Measurements from ENCODE around the gene PTMS. TPM values are rescaled to one million over a fixed set of nuclear protein-coding genes. Genes with fewer than 3 reads are reported as not detected.

PTMS gene
- total and polyA plus RNA-seq, 2 of the 13 experiments (the other 11 are each of a cell fraction or from before 2014, with no cell fraction given): 40.5 to 82.4 TPM

DNA sequence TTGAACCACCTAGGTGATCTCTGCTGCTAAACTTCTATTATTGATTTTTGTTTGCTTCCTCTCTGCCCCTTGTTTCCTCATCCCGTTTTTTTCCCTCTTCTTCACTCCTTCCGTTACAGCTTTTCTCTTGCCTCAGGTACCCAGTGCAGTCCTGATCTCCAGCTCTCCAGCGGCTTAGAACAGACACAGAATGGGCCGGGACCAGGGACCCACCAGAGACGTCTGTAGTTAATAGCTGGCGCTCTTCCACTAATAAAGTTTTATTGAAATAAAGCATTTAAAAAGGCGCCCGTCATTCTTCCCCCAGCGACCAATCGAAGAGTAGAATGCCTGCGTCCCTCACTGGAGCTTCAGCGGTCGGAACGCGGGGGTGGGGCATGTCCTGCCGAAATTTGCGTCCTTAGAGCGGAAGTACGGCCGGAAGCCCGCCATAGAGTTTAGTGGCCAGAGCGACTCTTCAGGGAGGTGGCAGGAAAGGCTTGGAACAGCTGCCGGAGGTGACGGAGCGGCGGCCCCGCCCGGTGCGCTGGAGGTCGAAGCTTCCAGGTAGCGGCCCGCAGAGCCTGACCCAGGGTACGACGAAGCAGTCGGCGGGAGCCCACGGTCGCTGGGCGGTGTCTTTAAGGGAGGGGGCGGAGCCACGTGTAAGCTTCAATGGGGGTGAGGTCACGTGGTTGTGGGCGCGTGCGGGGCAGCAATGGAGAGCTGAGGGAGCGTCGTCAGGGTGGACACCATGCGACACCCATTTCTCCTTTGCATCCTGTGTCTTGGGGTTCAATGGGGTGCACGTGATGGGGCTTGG lies 42.4 kb upstream of the PTMS start, which contains the start of gene COPS7A (continued):
- TF ChIP-seq KIAA2018 (CRISPR knock-in tag; IDR thresholded peaks at IDR 0.05; ENCODE audit: borderline replicate concordance) (no peak), ZNF792 (CRISPR knock-in tag; IDR thresholded peaks at IDR 0.05) (peak; percentile 82), ZNF747 (CRISPR knock-in tag; IDR thresholded peaks at IDR 0.05; ENCODE audit: borderline replicate concordance) (peak; percentile 85; the same call in 1 of the 2 replicates), ZNF678 (CRISPR knock-in tag; IDR thresholded peaks at IDR 0.05) (peak; percentile 86; the same call in 1 of the 2 replicates), NR3C1 (CRISPR knock-in tag; IDR thresholded peaks at IDR 0.05) (no peak), ZNF468 (CRISPR knock-in tag; IDR thresholded peaks at IDR 0.05) (0 out of 2 replicates have a peak, but pooled peaks have one; percentile 73), ZNF605 (CRISPR knock-in tag; IDR thresholded peaks at IDR 0.05) (peak; percentile 95), SYNCRIP (IDR thresholded peaks at IDR 0.05; ENCODE audit: insufficient read depth, low read depth, low read length) (no peak), TBL1XR1 (IDR thresholded peaks at IDR 0.05; ENCODE audit: borderline replicate concordance, low read length, partially characterized antibody) (no peak), SRF (IDR thresholded peaks at IDR 0.05; ENCODE audit: low read depth, low read length) (0 out of 2 replicates have a peak, but pooled peaks have one; percentile 13), ATF4 (CRISPR knock-in tag; IDR thresholded peaks at IDR 0.05) (peak in 1 of 2 experiments; percentile 37; a peak in 1 of 4 replicates), NCOA1 (CRISPR knock-in tag; IDR thresholded peaks at IDR 0.05) (no peak), ZNF138 (CRISPR knock-in tag; IDR thresholded peaks at IDR 0.05; ENCODE audit: low read depth) (peak; percentile 80; the same call in 1 of the 2 replicates), CREM (IDR thresholded peaks at IDR 0.05) (peak; percentile 98), CREM (CRISPR knock-in tag; IDR thresholded peaks at IDR 0.05) (peak; percentile 31; the same call in 1 of the 2 replicates), CENPT (CRISPR knock-in tag; IDR thresholded peaks at IDR 0.05; ENCODE audit: low read depth) (0 out of 2 replicates have a peak, but pooled peaks have one; percentile 46), TCF12 (IDR thresholded peaks at IDR 0.05) (no peak), TCF12 (CRISPR knock-in tag; IDR thresholded peaks at IDR 0.05) (no peak; the same call in 1 of the 2 replicates)
- TF ChIP-seq, protein P1, sequence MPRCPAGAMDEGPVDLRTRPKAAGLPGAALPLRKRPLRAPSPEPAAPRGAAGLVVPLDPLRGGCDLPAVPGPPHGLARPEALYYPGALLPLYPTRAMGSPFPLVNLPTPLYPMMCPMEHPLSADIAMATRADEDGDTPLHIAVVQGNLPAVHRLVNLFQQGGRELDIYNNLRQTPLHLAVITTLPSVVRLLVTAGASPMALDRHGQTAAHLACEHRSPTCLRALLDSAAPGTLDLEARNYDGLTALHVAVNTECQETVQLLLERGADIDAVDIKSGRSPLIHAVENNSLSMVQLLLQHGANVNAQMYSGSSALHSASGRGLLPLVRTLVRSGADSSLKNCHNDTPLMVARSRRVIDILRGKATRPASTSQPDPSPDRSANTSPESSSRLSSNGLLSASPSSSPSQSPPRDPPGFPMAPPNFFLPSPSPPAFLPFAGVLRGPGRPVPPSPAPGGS (CRISPR knock-in tag; IDR thresholded peaks at IDR 0.05): peak; percentile 69; the same call in 1 of the 2 replicates

All from HepG2 (cell line).